DMS 273 treated with DMSO at 0.1 percent for 48 hours (cell line): ENCODE measurements around the gene ADGRF1.
A peak's percentile ranks its signal among the peaks of the same experiment; 100 is the strongest.
"Not testable (repeated sequence)": the region's sequence is repeated elsewhere in the genome, so short reads cannot be mapped to it uniquely, and the experiment has no call there.

Experiments used
- DNase-seq: peaks from one replicate; lab custom pipeline; 2025; lab: John Stamatoyannopoulos, UW

ADGRF1 gene

GRCh38 chr6:47042275-47042791 is at the start of gene ADGRF1:
Gene ADGRF1 (minus strand): TSS chr6:47042332. CDS start chr6:47029061, 13,271 bp downstream.
- DNase-seq: no peak

- DNase-seq: no peak
Observed at GRCh38 chr6:47090881-47091280, 48.7 kb upstream of the ADGRF1 start.

- DNase-seq: not testable (repeated sequence)
Observed at GRCh38 chr6:47089473-47089872, 47.3 kb upstream of the ADGRF1 start.

- DNase-seq: no peak
Observed at GRCh38 chr6:47086051-47086770, 44.1 kb upstream of the ADGRF1 start.

GRCh38 chr6:47084610-47085009 is 42.5 kb upstream of the ADGRF1 start:
- DNase-seq: no peak

GRCh38 chr6:47083586-47084047 is 41.5 kb upstream of the ADGRF1 start:
- peak; percentile 51 for DNase-seq

- no peak for DNase-seq
Observed at GRCh38 chr6:47080083-47080596, 38.0 kb upstream of the ADGRF1 start.

- DNase-seq: no peak
Observed at GRCh38 chr6:47079638-47080037, 37.5 kb upstream of the ADGRF1 start.

- no peak for DNase-seq
Observed at GRCh38 chr6:47078991-47079390, 36.9 kb upstream of the ADGRF1 start.

GRCh38 chr6:47076422-47077344 is 34.6 kb upstream of the ADGRF1 start:
- no peak for DNase-seq

- DNase-seq: no peak
Observed at GRCh38 chr6:47075741-47076421, 33.7 kb upstream of the ADGRF1 start.

- DNase-seq: no peak
Observed at GRCh38 chr6:47075168-47075567, 33.0 kb upstream of the ADGRF1 start.

GRCh38 chr6:47073125-47074110 is 31.3 kb upstream of the ADGRF1 start:
- no peak for DNase-seq

GRCh38 chr6:47072667-47073066 is 30.5 kb upstream of the ADGRF1 start:
- DNase-seq: no peak

- DNase-seq: peak; percentile 69
Observed at GRCh38 chr6:47071681-47072080, 29.5 kb upstream of the ADGRF1 start.

- no peak for DNase-seq
Observed at GRCh38 chr6:47070461-47070860, 28.3 kb upstream of the ADGRF1 start.

- no peak for DNase-seq
Observed at GRCh38 chr6:47069156-47069555, 27.0 kb upstream of the ADGRF1 start.

- DNase-seq: no peak
Observed at GRCh38 chr6:47066418-47066817, 24.3 kb upstream of the ADGRF1 start.

GRCh38 chr6:47064274-47064673 is 22.1 kb upstream of the ADGRF1 start:
- no peak for DNase-seq

GRCh38 chr6:47062346-47062745 is 20.2 kb upstream of the ADGRF1 start:
- no peak for DNase-seq
